HepG2 (cell line): Measurements from ENCODE around the gene RAB39A. TPM values are rescaled to one million over a fixed set of nuclear protein-coding genes. Genes with fewer than 3 reads are reported as not detected.
A peak's percentile ranks its signal among the peaks of the same experiment; 100 is the strongest.

ENCODE experiments used
- EEA1 ChIP-seq: sonication (generic); formaldehyde crosslinking; IDR thresholded peaks from 2 replicates; pipeline ENCODE4 v1.5.1; 2020; ENCODE audit warnings: mild to moderate bottlenecking, missing genetic modification reagents, borderline replicate concordance
- ETV6 ChIP-seq: sonication (generic); formaldehyde crosslinking; conservative IDR thresholded peaks from 2 replicates; pipeline ENCODE4 v1.4.0; 2020; ENCODE audit warnings: missing genetic modification reagents
- FLYWCH1 ChIP-seq: sonication (generic); formaldehyde crosslinking; IDR thresholded peaks from 2 replicates; pipeline ENCODE4 v1.8.1; 2023; ENCODE audit warnings: mild to moderate bottlenecking, missing genetic modification reagents
- KLF16 ChIP-seq, 2 experiments: sonication (generic) in 1 of 2; formaldehyde crosslinking in 1 of 2; IDR thresholded peaks; 2 replicates each; pipeline versions ENCODE4 v1.6.1 to v1.8.0; 2016 to 2023; ENCODE audit warnings: missing genetic modification reagents in 2 of 2, missing compliant biosample characterization in 1 of 2
- MEF2D ChIP-seq: sonication (generic); formaldehyde crosslinking; IDR thresholded peaks from 2 replicates; pipeline ENCODE4 v1.5.1; 2020; ENCODE audit warnings: mild to moderate bottlenecking, missing genetic modification reagents
- NCOA1 ChIP-seq: sonication (generic); formaldehyde crosslinking; IDR thresholded peaks from 2 replicates; pipeline ENCODE4 v1.9.0; 2021; ENCODE audit warnings: missing genetic modification reagents
- NFYB ChIP-seq: sonication (generic); formaldehyde crosslinking; IDR thresholded peaks from 2 replicates; pipeline ENCODE4 v1.4.0; 2020; ENCODE audit warnings: missing genetic modification reagents
- PHF8 ChIP-seq: sonication (generic); formaldehyde crosslinking; IDR thresholded peaks from 2 replicates; pipeline ENCODE4 v1.5.0; 2020; ENCODE audit warnings: missing genetic modification reagents
- SIX4 ChIP-seq: sonication (generic); formaldehyde crosslinking; IDR thresholded peaks from 2 replicates; pipeline ENCODE4 v1.4.0; 2020; ENCODE audit warnings: missing genetic modification reagents
- TBX2 ChIP-seq: sonication (generic); formaldehyde crosslinking; IDR thresholded peaks from 2 replicates; pipeline ENCODE4 v1.5.0; 2020; ENCODE audit warnings: missing genetic modification reagents, mild to moderate bottlenecking, borderline replicate concordance
- ZBTB3 ChIP-seq: sonication (generic); formaldehyde crosslinking; IDR thresholded peaks from 2 replicates; pipeline ENCODE4 v1.4.0; 2020; ENCODE audit warnings: low read depth, mild to moderate bottlenecking, moderate library complexity, missing genetic modification reagents, borderline replicate concordance
- ZKSCAN1 ChIP-seq: fragments of 150-350 bp; IDR thresholded peaks from 2 replicates; pipeline ENCODE4 v1.6.1; 2014; ENCODE audit warnings: low read length
- ZNF274 ChIP-seq: sonication (generic); formaldehyde crosslinking; IDR thresholded peaks from 2 replicates; pipeline ENCODE4 v1.5.1; 2020; ENCODE audit warnings: mild to moderate bottlenecking, missing genetic modification reagents
- ZNF567 ChIP-seq: sonication (generic); formaldehyde crosslinking; IDR thresholded peaks from 2 replicates; pipeline ENCODE4 v1.8.1; 2023; ENCODE audit warnings: mild to moderate bottlenecking, missing genetic modification reagents, borderline replicate concordance
- ZNF674 ChIP-seq: sonication (generic); formaldehyde crosslinking; IDR thresholded peaks from 2 replicates; pipeline ENCODE4 v1.5.0; 2020; ENCODE audit warnings: low read depth, mild to moderate bottlenecking, missing genetic modification reagents
- ZNF746 ChIP-seq: sonication (generic); formaldehyde crosslinking; IDR thresholded peaks from 2 replicates; pipeline ENCODE4 v1.8.0; 2022; ENCODE audit warnings: mild to moderate bottlenecking, missing genetic modification reagents
- ZSCAN22 ChIP-seq: sonication (generic); formaldehyde crosslinking; IDR thresholded peaks from 2 replicates; pipeline ENCODE4 v1.4.0; 2020; ENCODE audit warnings: mild to moderate bottlenecking, missing genetic modification reagents
- ZSCAN9 ChIP-seq: IDR thresholded peaks from 2 replicates; pipeline ENCODE4 v1.6.1; 2016; ENCODE audit warnings: borderline replicate concordance
- polyA plus RNA-seq, 8 experiments: library from polyadenylated mRNA; depleted of rRNA in 3 of 8; stranded (reverse) in 7 of 8; unstranded in 1 of 8; fragments of >200 nt; fragmentation: Illumina TruSeq in 4 of 8; extraction: Trizol in 4 of 8; gene quantifications; 2 replicates each; pipeline versions ENCODE4 v1.2.1 to v1.2.3, GENCODE V29; 2011 to 2016; ENCODE audit warnings: low read depth in 4 of 8, missing spikeins in 1 of 8, mixed read lengths in 1 of 8; ENCODE audit not compliant: insufficient read depth in 1 of 8
- total RNA-seq, 5 experiments: library from RNA; depleted of rRNA; stranded (reverse); fragments of >200 nt; fragmentation: Illumina TruSeq; extraction: Trizol; gene quantifications; 2 replicates each; pipeline ENCODE4 v1.2.3, GENCODE V29; 2016; ENCODE audit warnings: low read depth in 1 of 5
- TF ChIP-seq, protein P1 (sequence below): IDR thresholded peaks from 2 replicates; pipeline ENCODE4 v1.6.1; 2016; ENCODE audit warnings: low read depth, control low read depth
- TF ChIP-seq, protein P2 (sequence below): sonication (generic); formaldehyde crosslinking; IDR thresholded peaks from 2 replicates; pipeline ENCODE4 v1.8.1; 2023; ENCODE audit warnings: missing genetic modification reagents, mild to moderate bottlenecking, borderline replicate concordance
- TF ChIP-seq, protein P3 (sequence below): fragments of 450-650 bp; IDR thresholded peaks from 2 replicates; pipeline ENCODE4 v1.6.1; 2016
- TF ChIP-seq, protein P4 (sequence below): sonication (generic); formaldehyde crosslinking; IDR thresholded peaks from 2 replicates; pipeline ENCODE4 v1.4.0; 2020; ENCODE audit warnings: missing genetic modification reagents, borderline replicate concordance
- TF ChIP-seq, protein P5 (sequence below): sonication (generic); formaldehyde crosslinking; IDR thresholded peaks from 2 replicates; pipeline ENCODE4 v1.5.1; 2020; ENCODE audit warnings: mild to moderate bottlenecking, moderate library complexity, missing genetic modification reagents

RAB39A gene
- total and polyA plus RNA-seq, 2 of the 13 experiments (the other 11 are each of a cell fraction or from before 2014, with no cell fraction given): not detected

- no peak for TF ChIP-seq MEF2D
- TF ChIP-seq ZNF567 (CRISPR knock-in tag): no peak
- TF ChIP-seq ZNF274 (CRISPR knock-in tag): no peak
- TF ChIP-seq TBX2 (CRISPR knock-in tag): peak; percentile 46; the same call in 1 of the 2 replicates
- TF ChIP-seq, protein P1, sequence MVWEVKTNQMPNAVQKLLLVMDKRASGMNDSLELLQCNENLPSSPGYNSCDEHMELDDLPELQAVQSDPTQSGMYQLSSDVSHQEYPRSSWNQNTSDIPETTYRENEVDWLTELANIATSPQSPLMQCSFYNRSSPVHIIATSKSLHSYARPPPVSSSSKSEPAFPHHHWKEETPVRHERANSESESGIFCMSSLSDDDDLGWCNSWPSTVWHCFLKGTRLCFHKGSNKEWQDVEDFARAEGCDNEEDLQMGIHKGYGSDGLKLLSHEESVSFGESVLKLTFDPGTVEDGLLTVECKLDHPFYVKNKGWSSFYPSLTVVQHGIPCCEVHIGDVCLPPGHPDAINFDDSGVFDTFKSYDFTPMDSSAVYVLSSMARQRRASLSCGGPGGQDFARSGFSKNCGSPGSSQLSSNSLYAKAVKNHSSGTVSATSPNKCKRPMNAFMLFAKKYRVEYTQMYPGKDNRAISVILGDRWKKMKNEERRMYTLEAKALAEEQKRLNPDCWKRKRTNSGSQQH: no peak
- TF ChIP-seq, protein P2, sequence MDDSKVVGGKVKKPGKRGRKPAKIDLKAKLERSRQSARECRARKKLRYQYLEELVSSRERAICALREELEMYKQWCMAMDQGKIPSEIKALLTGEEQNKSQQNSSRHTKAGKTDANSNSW (CRISPR knock-in tag): no peak
- TF ChIP-seq PHF8: no peak
- no peak for TF ChIP-seq SIX4
- TF ChIP-seq, protein P3, sequence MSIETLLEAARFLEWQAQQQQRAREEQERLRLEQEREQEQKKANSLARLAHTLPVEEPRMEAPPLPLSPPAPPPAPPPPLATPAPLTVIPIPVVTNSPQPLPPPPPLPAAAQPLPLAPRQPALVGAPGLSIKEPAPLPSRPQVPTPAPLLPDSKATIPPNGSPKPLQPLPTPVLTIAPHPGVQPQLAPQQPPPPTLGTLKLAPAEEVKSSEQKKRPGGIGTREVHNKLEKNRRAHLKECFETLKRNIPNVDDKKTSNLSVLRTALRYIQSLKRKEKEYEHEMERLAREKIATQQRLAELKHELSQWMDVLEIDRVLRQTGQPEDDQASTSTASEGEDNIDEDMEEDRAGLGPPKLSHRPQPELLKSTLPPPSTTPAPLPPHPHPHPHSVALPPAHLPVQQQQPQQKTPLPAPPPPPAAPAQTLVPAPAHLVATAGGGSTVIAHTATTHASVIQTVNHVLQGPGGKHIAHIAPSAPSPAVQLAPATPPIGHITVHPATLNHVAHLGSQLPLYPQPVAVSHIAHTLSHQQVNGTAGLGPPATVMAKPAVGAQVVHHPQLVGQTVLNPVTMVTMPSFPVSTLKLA: no peak
- TF ChIP-seq ETV6 (CRISPR knock-in tag): no peak
- TF ChIP-seq, protein P4, sequence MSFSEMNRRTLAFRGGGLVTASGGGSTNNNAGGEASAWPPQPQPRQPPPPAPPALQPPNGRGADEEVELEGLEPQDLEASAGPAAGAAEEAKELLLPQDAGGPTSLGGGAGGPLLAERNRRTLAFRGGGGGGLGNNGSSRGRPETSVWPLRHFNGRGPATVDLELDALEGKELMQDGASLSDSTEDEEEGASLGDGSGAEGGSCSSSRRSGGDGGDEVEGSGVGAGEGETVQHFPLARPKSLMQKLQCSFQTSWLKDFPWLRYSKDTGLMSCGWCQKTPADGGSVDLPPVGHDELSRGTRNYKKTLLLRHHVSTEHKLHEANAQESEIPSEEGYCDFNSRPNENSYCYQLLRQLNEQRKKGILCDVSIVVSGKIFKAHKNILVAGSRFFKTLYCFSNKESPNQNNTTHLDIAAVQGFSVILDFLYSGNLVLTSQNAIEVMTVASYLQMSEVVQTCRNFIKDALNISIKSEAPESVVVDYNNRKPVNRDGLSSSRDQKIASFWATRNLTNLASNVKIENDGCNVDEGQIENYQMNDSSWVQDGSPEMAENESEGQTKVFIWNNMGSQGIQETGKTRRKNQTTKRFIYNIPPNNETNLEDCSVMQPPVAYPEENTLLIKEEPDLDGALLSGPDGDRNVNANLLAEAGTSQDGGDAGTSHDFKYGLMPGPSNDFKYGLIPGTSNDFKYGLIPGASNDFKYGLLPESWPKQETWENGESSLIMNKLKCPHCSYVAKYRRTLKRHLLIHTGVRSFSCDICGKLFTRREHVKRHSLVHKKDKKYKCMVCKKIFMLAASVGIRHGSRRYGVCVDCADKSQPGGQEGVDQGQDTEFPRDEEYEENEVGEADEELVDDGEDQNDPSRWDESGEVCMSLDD: peak; percentile 20; the same call in 1 of the 2 replicates
- TF ChIP-seq ZSCAN9 (CRISPR knock-in tag): no peak
- TF ChIP-seq NCOA1 (CRISPR knock-in tag): no peak
- TF ChIP-seq ZSCAN22 (CRISPR knock-in tag): no peak
- TF ChIP-seq EEA1 (CRISPR knock-in tag): no peak
- TF ChIP-seq ZKSCAN1: no peak
- TF ChIP-seq ZNF746 (CRISPR knock-in tag): no peak
- no peak for TF ChIP-seq NFYB (CRISPR knock-in tag)
- TF ChIP-seq, protein P5, sequence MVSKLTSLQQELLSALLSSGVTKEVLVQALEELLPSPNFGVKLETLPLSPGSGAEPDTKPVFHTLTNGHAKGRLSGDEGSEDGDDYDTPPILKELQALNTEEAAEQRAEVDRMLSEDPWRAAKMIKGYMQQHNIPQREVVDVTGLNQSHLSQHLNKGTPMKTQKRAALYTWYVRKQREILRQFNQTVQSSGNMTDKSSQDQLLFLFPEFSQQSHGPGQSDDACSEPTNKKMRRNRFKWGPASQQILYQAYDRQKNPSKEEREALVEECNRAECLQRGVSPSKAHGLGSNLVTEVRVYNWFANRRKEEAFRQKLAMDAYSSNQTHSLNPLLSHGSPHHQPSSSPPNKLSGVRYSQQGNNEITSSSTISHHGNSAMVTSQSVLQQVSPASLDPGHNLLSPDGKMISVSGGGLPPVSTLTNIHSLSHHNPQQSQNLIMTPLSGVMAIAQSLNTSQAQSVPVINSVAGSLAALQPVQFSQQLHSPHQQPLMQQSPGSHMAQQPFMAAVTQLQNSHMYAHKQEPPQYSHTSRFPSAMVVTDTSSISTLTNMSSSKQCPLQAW (CRISPR knock-in tag): no peak
- no peak for TF ChIP-seq FLYWCH1
- no peak for TF ChIP-seq ZNF674 (CRISPR knock-in tag)
- no peak for TF ChIP-seq ZBTB3 (CRISPR knock-in tag)
- no peak for TF ChIP-seq KLF16 (CRISPR knock-in tag; IDR thresholded peaks at IDR 0.05)
These were observed 81.5 kb downstream of the RAB39A start (continued) for GRCh38 chr11:108009497-108010370.
